Activated naive CD8-positive, alpha-beta T cell treated with anti-CD3 and anti-CD28 coated beads, Interleukin-2, amount 50 U/mL, for 24 hours (primary cell): ENCODE measurements around the gene PLSCR3.

Experiments used
- ATAC-seq: fragments of 150-1000 bp; cut with Tn5 transposase; one replicate; pipeline ENCODE4 v1.10.0; 2021
- DNase-seq: peaks from one replicate; pipeline ENCODE4 v3.0.0; 2021
- H3K27ac Mint-ChIP-seq: one replicate; pipeline ENCODE4 v1.8.0; 2021; ENCODE audit warnings: mild to moderate bottlenecking, mixed read lengths
- H3K27me3 Mint-ChIP-seq: one replicate; pipeline ENCODE4 v1.8.0; 2021; ENCODE audit warnings: mixed read lengths
- H3K36me3 Mint-ChIP-seq: one replicate; pipeline ENCODE4 v1.8.0; 2021; ENCODE audit warnings: low read depth, mixed read lengths
- H3K4me1 Mint-ChIP-seq: one replicate; pipeline ENCODE4 v1.8.0; 2021; ENCODE audit warnings: mixed read lengths
- H3K4me3 Mint-ChIP-seq: one replicate; pipeline ENCODE4 v1.8.0; 2021; ENCODE audit warnings: mild to moderate bottlenecking, moderate library complexity, mixed read lengths
- H3K9me3 Mint-ChIP-seq: one replicate; pipeline ENCODE4 v1.8.0; 2021; ENCODE audit warnings: mixed read lengths

The PLSCR3 gene

DNA sequence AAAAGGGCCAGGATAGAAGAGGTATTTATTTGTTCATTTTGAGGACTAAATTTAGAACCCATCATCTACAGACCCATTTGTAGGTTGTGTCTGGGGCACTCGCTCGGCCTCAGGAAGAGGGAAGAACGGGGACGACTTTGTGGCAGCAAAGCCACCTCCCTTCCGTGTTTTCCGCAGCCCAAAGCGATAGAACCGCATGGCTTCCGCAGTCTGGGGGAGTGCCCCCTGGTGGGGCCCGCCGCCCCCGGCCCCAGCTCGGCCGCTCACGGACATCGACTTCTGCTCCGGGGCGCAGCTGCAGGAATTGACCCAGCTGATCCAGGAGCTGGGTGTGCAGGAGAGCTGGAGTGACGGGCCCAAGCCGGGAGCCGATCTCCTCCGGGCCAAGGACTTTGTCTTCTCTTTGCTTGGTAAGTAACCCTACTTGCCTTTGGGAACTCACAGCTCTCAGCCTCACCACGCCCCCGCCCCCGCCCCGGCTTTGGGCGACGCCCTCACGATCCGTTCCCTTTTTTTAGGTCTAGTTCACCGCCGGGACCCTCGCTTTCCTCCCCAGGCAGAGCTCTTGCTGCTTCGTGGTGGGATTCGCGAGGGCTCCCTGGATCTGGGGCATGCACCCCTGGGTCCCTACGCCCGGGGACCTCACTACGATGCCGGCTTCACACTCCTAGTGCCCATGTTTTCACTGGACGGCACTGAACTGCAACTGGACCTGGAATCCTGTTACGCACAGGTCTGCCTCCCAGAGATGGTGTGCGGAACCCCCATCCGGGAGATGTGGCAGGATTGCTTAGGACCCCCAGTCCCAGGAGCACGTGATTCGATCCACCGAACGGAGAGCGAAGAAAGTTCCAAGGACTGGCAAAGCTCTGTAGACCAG is 41.6 kb upstream of the PLSCR3 start:
- Mint-ChIP-seq H3K27ac (peak overlapping the region; percentile 95), H3K4me1 (peaks cover 44% of the 10 kb centered on the region), H3K27me3 (peaks cover 23% of the 10 kb centered on the region), H3K36me3 (peaks cover 4% of the 10 kb centered on the region), H3K9me3 (no peaks in the 10 kb centered on the region), H3K4me3 (peak overlapping the region; percentile 91)
- DNase-seq (peak; percentile 65), ATAC-seq (peak; percentile 25)

DNA sequence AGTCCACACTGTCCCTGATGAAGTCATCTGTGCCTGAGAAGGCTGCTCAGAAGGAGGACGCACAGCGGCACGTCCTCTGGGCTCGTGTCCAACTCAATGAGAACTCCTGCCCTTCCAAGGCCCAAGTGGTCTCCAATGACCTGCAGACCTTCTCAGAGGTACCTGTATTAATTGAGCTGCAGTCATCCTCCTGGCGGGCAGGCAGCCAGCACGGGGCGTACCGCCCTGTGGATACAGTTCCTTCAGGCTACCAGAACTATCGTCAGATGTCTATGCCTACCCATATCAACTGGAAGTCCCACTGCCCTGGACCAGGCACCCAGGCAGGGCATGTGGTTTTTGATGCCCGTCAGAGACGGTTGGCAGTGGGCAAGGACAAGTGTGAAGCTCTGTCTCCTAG is 38.0 kb upstream of the PLSCR3 start:
- DNase-seq = no peak
- H3K27me3 Mint-ChIP-seq = no peaks in the 10 kb centered on the region
- ATAC-seq = no peak
- H3K36me3 Mint-ChIP-seq = no peaks in the 10 kb centered on the region
- no peak overlapping the region for H3K4me3 Mint-ChIP-seq
- no peaks in the 10 kb centered on the region for H3K9me3 Mint-ChIP-seq
- H3K27ac Mint-ChIP-seq = no peak overlapping the region
- H3K4me1 Mint-ChIP-seq = peaks cover 17% of the 10 kb centered on the region

GRCh38 chr17:7431231-7431630 is 36.9 kb upstream of the PLSCR3 start:
- Mint-ChIP-seq H3K9me3 (no peaks in the 10 kb centered on the region), H3K4me3 (no peak overlapping the region), H3K27me3 (no peaks in the 10 kb centered on the region), H3K27ac (no peak overlapping the region), H3K4me1 (peaks cover 10% of the 10 kb centered on the region), H3K36me3 (no peaks in the 10 kb centered on the region)
- ATAC-seq (no peak), DNase-seq (no peak)

DNA sequence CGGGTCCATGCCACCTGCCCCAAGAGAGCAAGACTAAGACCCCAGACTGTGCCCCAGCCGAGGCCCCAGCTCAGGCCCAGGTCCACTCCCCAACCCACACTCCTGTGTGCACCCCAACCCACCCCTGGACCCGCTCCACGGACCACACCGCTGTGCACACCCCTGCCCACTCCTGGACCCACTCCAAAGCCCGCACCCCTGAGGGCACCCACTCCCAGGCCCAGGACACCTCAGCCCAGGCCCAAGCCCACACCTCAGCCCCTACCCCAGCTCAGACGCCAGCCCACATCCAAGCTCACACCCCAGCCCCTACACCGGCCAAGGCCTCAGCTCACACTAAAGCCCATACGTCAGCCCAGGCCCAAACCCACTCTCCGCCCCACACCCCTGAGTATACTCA is 35.4 kb upstream of the PLSCR3 start:
- Mint-ChIP-seq H3K9me3 (no peaks in the 10 kb centered on the region), H3K27me3 (no peaks in the 10 kb centered on the region), H3K4me3 (no peak overlapping the region), H3K27ac (no peak overlapping the region), H3K4me1 (no peaks in the 10 kb centered on the region), H3K36me3 (no peaks in the 10 kb centered on the region)
- ATAC-seq = no peak
- DNase-seq = no peak

DNA sequence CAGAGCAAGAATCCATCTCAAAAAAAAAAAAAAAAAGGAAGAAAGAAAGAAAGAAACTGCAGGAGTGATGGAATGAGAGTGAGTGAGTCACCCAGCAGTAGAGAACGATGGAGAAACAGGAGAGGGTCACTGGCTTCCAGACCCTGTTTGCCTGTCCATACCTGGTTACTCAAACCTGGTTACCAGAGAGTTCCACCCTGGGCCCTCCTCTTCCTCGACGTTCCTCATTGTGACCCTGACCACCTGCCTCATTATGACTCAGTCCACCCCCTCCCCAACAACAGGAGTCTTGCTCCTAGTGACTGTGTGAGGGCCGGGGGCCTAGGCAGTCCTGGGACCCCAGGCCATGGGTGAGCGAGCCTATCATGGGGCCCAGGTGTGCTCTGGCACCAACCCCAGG is 34.2 kb upstream of the PLSCR3 start, which contains the start of gene SPEM3:
TSS of gene SPEM3 (plus strand) at position 301 of the 400 bp plus-strand sequence. CDS start at position 347, 46 bp downstream.
- H3K4me3 Mint-ChIP-seq = no peak within 1 kb of the TSS
- no peaks in the 10 kb centered on the region for H3K27me3 Mint-ChIP-seq
- DNase-seq = no peak
- no peaks in the 10 kb centered on the region for H3K4me1 Mint-ChIP-seq
- H3K27ac Mint-ChIP-seq = no peak within 1 kb of the TSS
- H3K36me3 Mint-ChIP-seq = no peaks in the 10 kb centered on the region
- no peaks in the 10 kb centered on the region for H3K9me3 Mint-ChIP-seq
- no peak for ATAC-seq

GRCh38 chr17:7427549-7427948 is 33.2 kb upstream of the PLSCR3 start:
- DNase-seq = no peak
- Mint-ChIP-seq H3K27ac (no peak overlapping the region), H3K9me3 (no peaks in the 10 kb centered on the region), H3K4me1 (no peaks in the 10 kb centered on the region), H3K4me3 (no peak overlapping the region), H3K27me3 (no peaks in the 10 kb centered on the region), H3K36me3 (no peaks in the 10 kb centered on the region)
- ATAC-seq = no peak

DNA sequence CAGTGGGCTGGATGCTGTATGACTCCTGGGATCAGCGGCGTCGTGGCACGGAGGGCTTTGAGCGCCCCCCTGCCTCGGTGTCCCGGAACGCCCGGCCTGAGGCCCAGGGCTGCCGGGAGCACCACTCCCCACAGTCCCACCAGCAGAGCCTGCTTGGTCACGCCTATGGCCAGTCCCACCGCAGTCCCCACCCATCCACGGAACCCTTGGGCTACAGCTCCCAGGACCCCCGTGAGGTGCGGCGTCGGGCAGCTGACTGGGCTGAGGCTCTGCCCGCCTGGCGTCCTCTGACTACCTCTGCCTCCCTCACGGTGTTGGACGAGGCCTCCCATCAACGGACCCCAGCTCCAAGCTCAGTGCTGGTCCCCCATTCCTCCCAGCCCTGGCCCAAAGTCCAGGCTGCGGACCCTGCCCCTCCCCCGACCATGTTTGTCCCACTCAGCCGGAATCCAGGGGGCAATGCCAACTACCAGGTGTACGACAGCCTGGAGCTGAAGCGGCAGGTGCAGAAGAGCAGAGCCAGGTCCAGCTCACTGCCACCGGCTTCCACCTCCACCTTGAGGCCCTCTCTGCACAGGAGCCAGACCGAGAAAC is 32.7 kb upstream of the PLSCR3 start:
- ATAC-seq (no peak), DNase-seq (no peak)
- Mint-ChIP-seq H3K4me3 (no peak overlapping the region), H3K9me3 (no peaks in the 10 kb centered on the region), H3K27me3 (no peaks in the 10 kb centered on the region), H3K4me1 (no peaks in the 10 kb centered on the region), H3K36me3 (no peaks in the 10 kb centered on the region), H3K27ac (no peak overlapping the region)

DNA sequence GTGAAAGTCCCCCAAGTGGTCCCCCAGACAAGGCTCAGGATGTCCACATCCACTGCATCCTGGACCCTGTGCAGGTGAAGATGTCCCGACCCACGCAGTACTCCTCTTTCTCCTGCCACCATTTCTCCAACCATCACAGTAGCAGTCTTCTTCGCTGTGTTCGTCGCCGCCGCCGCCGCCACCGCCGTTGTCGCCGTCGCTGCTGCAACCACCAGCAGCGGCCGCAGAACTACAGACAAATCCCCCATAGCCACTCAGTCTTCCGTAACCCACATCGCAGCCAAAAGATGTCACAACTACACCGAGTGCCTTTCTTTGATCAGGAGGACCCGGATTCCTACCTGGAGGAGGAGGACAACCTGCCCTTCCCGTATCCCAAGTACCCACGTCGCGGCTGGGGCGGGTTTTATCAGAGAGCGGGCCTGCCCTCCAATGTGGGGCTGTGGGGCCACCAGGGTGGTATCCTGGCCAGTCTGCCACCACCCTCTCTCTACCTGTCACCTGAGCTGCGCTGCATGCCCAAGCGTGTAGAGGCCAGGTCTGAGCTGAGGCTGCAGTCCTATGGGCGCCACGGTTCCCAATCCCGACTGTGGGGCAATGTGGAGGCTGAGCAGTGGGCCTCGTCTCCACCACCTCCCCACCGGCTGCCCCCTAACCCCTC is 32.0 kb upstream of the PLSCR3 start:
- ATAC-seq (no peak), DNase-seq (no peak)
- no peaks in the 10 kb centered on the region for H3K27me3 Mint-ChIP-seq
- no peaks in the 10 kb centered on the region for H3K9me3 Mint-ChIP-seq
- no peak overlapping the region for H3K4me3 Mint-ChIP-seq
- H3K36me3 Mint-ChIP-seq = no peaks in the 10 kb centered on the region
- no peaks in the 10 kb centered on the region for H3K4me1 Mint-ChIP-seq
- H3K27ac Mint-ChIP-seq = no peak overlapping the region

GRCh38 chr17:7425756-7426155 is 31.4 kb upstream of the PLSCR3 start:
- Mint-ChIP-seq H3K4me1 (no peaks in the 10 kb centered on the region), H3K27ac (no peak overlapping the region), H3K9me3 (no peaks in the 10 kb centered on the region), H3K36me3 (no peaks in the 10 kb centered on the region), H3K4me3 (no peak overlapping the region), H3K27me3 (no peaks in the 10 kb centered on the region)
- ATAC-seq (no peak), DNase-seq (no peak)

DNA sequence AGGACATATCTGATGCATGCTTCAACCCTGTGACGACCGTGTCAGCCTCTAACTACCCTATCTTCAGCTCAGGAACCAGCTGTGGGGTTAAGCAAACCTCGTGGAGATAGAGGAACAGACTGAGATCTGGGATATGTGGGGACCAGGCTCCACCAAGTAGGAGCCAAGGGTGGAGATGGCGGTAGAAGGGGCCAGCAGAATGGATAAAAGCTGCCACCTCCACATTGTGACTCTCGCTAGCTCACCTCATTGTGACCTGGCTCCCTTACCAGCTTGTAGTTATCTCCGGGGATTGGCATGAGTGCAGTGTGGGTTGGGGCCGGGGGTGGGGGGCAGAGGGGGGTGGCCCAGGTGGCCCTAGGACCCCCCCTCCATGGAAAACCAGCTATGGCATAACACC is 31.0 kb upstream of the PLSCR3 start, which contains the start of gene SPEM2:
TSS of gene SPEM2 (plus strand) at position 301 of the 400 bp plus-strand sequence. CDS start at position 374, 73 bp downstream.
- H3K27ac Mint-ChIP-seq = no peak within 1 kb of the TSS
- no peak for DNase-seq
- H3K36me3 Mint-ChIP-seq = no peaks in the 10 kb centered on the region
- H3K4me3 Mint-ChIP-seq = no peak within 1 kb of the TSS
- no peaks in the 10 kb centered on the region for H3K9me3 Mint-ChIP-seq
- no peak for ATAC-seq
- no peaks in the 10 kb centered on the region for H3K4me1 Mint-ChIP-seq
- no peaks in the 10 kb centered on the region for H3K27me3 Mint-ChIP-seq

DNA sequence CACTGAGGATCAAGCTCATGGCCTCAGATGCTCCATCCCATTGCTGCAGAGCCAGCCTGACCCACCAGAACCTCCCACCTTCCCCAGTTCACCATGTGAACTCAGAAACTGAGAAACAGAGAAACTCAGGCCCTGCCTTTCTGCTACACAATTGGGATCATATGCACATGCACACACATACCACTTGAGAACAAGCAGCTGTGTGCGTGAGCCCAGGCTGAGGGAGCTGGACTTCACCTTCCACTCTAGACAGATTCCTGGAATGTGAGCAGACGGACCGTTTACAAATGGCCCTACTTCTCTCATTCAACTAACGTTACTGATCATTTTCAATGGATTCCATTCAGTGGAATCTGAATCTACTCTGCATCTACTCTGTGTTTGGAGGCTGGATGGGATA is 29.4 kb upstream of the PLSCR3 start:
- DNase-seq (no peak), ATAC-seq (no peak)
- Mint-ChIP-seq H3K4me1 (no peaks in the 10 kb centered on the region), H3K36me3 (no peaks in the 10 kb centered on the region), H3K27ac (no peak overlapping the region), H3K27me3 (no peaks in the 10 kb centered on the region), H3K4me3 (no peak overlapping the region), H3K9me3 (no peaks in the 10 kb centered on the region)

GRCh38 chr17:7421186-7421585 is 26.9 kb upstream of the PLSCR3 start:
- no peak for ATAC-seq

GRCh38 chr17:7419819-7420610 is 25.7 kb upstream of the PLSCR3 start, which contains the start of gene SPEM1:
TSS of gene SPEM1 (plus strand) at chr17:7420324. CDS start at chr17:7420385, 61 bp downstream.
- Mint-ChIP-seq H3K27ac (no peak within 1 kb of the TSS), H3K9me3 (no peaks in the 10 kb centered on the region), H3K4me3 (no peak within 1 kb of the TSS), H3K36me3 (no peaks in the 10 kb centered on the region), H3K4me1 (no peaks in the 10 kb centered on the region), H3K27me3 (no peaks in the 10 kb centered on the region)
- ATAC-seq (no peak), DNase-seq (no peak)

More at GRCh38 chr17:7421186-7421585, 26.9 kb upstream of the PLSCR3 start:
- Mint-ChIP-seq H3K4me1 (no peaks in the 10 kb centered on the region), H3K27me3 (no peaks in the 10 kb centered on the region), H3K27ac (no peak overlapping the region), H3K36me3 (no peaks in the 10 kb centered on the region), H3K4me3 (no peak overlapping the region), H3K9me3 (no peaks in the 10 kb centered on the region)
- no peak for DNase-seq

DNA sequence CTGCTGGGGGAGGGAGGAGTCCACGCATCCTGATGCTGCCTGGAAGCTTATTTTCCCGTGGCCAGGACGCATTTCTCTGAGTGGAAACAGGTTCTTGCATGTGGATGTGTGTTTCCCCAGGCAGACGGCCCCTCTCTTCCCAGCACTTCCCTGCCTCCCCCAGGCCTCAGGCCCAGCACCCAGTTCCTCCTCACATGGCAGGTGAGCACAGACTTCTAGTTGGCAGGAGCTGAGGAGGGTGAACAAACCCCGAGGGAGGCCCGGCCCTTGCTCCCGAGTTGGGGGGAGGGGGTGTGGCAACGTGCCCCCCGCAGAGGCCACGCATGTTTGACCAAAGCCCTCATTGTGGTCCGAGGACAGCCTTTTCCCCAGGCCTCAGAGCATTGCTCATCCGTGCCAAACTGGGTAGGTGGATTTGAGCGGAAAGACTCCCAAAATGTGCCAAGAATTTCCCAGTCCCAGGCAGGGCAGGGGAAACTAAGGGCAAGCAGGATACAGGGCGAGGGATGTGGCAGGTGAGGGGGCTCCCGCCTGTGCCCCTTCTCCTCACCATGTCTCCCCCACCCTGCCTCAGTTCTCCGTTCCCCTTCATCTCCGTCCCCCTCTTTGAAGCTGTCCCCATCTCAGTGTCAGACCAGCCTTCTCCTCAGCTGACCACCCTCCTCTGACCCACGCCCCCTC is 24.3 kb upstream of the PLSCR3 start:
- no peak for DNase-seq
- H3K27me3 Mint-ChIP-seq = no peaks in the 10 kb centered on the region
- no peaks in the 10 kb centered on the region for H3K9me3 Mint-ChIP-seq
- ATAC-seq = no peak
- no peaks in the 10 kb centered on the region for H3K4me1 Mint-ChIP-seq
- H3K36me3 Mint-ChIP-seq = no peaks in the 10 kb centered on the region
- no peak overlapping the region for H3K4me3 Mint-ChIP-seq
- no peak overlapping the region for H3K27ac Mint-ChIP-seq
